WTC11 (cell line): ENCODE results near the gene S100A13. TPM values are rescaled to one million over a fixed set of nuclear protein-coding genes. Genes with fewer than 3 reads are reported as not detected.
A peak's percentile ranks its signal among the peaks of the same experiment; 100 is the strongest.

Experiments used
- ATAC-seq: fragments of 200-7000 bp; cut with Tn5 transposase; 2 replicates; pipeline ENCODE4 v1.10.0; 2021; ENCODE audit warnings: mild to moderate bottlenecking, moderate library complexity
- CTCF ChIA-PET: fragments of 300-600 bp; sonication (Branson Sonifier 250); formaldehyde crosslinking; loops from one replicate; lab custom pipeline; 2021; ENCODE audit warnings: antibody characterized with exemption; lab: Charles Lee
- POLR2A ChIA-PET: fragments of 350-600 bp; sonication (Branson Sonifier 250); formaldehyde crosslinking; loops from one replicate; lab custom pipeline; 2021; ENCODE audit warnings: antibody characterized with exemption; lab: Charles Lee
- DNase-seq: peaks from one replicate; pipeline ENCODE4 v3.0.0; 2021; ENCODE audit warnings: low spot score
- H3K27ac Mint-ChIP-seq: 2 replicates; pipeline ENCODE4 v1.8.0; 2021; ENCODE audit warnings: mixed read lengths
- H3K27me3 Mint-ChIP-seq: 2 replicates; pipeline ENCODE4 v1.8.0; 2021; ENCODE audit warnings: low read depth, mild to moderate bottlenecking, moderate library complexity, mixed read lengths
- H3K36me3 Mint-ChIP-seq: 2 replicates; pipeline ENCODE4 v1.8.0; 2021; ENCODE audit warnings: mixed read lengths
- H3K4me1 Mint-ChIP-seq: 2 replicates; pipeline ENCODE4 v1.8.0; 2022; ENCODE audit warnings: mixed read lengths
- H3K4me3 Mint-ChIP-seq: 2 replicates; pipeline ENCODE4 v1.8.0; 2021; ENCODE audit warnings: mild to moderate bottlenecking, moderate library complexity, mixed read lengths
- H3K9me3 Mint-ChIP-seq: 2 replicates; pipeline ENCODE4 v1.8.0; 2021; ENCODE audit warnings: mixed read lengths
- E2F1 ChIP-seq: sonication (generic); formaldehyde crosslinking; IDR thresholded peaks from 2 replicates; pipeline ENCODE4 v1.8.0; 2022; ENCODE audit warnings: mild to moderate bottlenecking, missing genetic modification reagents
- E2F5 ChIP-seq: sonication (generic); formaldehyde crosslinking; IDR thresholded peaks from 2 replicates; pipeline ENCODE4 v1.8.1; 2022; ENCODE audit warnings: mild to moderate bottlenecking, moderate library complexity, missing genetic modification reagents
- NR2C2 ChIP-seq: sonication (generic); formaldehyde crosslinking; IDR thresholded peaks from 2 replicates; pipeline ENCODE4 v1.8.0; 2022; ENCODE audit warnings: mild to moderate bottlenecking, missing genetic modification reagents
- TCF7 ChIP-seq: sonication (generic); formaldehyde crosslinking; IDR thresholded peaks from 2 replicates; pipeline ENCODE4 v1.8.0; 2022; ENCODE audit warnings: mild to moderate bottlenecking, low read depth, missing genetic modification reagents, moderate library complexity
- TEAD4 ChIP-seq: sonication (generic); formaldehyde crosslinking; IDR thresholded peaks from 2 replicates; pipeline ENCODE4 v1.8.0; 2022; ENCODE audit warnings: mild to moderate bottlenecking, missing genetic modification reagents
- USF1 ChIP-seq: sonication (generic); formaldehyde crosslinking; IDR thresholded peaks from 2 replicates; pipeline ENCODE4 v1.8.0; 2022; ENCODE audit warnings: mild to moderate bottlenecking, missing genetic modification reagents
- ZNF396 ChIP-seq: fragments of 250-450 bp; sonication (Bioruptor Pico); IDR thresholded peaks from 2 replicates; pipeline ENCODE4 v1.8.0; 2021; ENCODE audit warnings: mild to moderate bottlenecking, moderate library complexity, borderline replicate concordance
- ZSCAN18 ChIP-seq: fragments of 250-450 bp; sonication (Bioruptor Pico); IDR thresholded peaks from 2 replicates; pipeline ENCODE4 v2.1.2; 2022; ENCODE audit warnings: mild to moderate bottlenecking, moderate library complexity
- total RNA-seq: library from RNA; stranded (reverse); gene quantifications from 3 replicates; pipeline ENCODE4 v1.2.3, GENCODE V29; 2021
- TF ChIP-seq, protein P1 (sequence below): fragments of 200-600 bp; IDR thresholded peaks from 2 replicates; pipeline ENCODE4 v1.8.0; 2022; ENCODE audit warnings: antibody characterized with exemption
- TF ChIP-seq, protein P2 (sequence below): sonication (generic); formaldehyde crosslinking; IDR thresholded peaks from 2 replicates; pipeline ENCODE4 v1.8.0; 2023; ENCODE audit warnings: mild to moderate bottlenecking, missing genetic modification reagents
- TF ChIP-seq, protein P3 (sequence below): sonication (generic); formaldehyde crosslinking; IDR thresholded peaks from 2 replicates; pipeline ENCODE4 v1.8.1; 2023; ENCODE audit warnings: mild to moderate bottlenecking, missing genetic modification reagents, borderline replicate concordance

S100A13 gene
- total RNA-seq, 1 experiment from 2014 or later, result 68.4 TPM

DNA sequence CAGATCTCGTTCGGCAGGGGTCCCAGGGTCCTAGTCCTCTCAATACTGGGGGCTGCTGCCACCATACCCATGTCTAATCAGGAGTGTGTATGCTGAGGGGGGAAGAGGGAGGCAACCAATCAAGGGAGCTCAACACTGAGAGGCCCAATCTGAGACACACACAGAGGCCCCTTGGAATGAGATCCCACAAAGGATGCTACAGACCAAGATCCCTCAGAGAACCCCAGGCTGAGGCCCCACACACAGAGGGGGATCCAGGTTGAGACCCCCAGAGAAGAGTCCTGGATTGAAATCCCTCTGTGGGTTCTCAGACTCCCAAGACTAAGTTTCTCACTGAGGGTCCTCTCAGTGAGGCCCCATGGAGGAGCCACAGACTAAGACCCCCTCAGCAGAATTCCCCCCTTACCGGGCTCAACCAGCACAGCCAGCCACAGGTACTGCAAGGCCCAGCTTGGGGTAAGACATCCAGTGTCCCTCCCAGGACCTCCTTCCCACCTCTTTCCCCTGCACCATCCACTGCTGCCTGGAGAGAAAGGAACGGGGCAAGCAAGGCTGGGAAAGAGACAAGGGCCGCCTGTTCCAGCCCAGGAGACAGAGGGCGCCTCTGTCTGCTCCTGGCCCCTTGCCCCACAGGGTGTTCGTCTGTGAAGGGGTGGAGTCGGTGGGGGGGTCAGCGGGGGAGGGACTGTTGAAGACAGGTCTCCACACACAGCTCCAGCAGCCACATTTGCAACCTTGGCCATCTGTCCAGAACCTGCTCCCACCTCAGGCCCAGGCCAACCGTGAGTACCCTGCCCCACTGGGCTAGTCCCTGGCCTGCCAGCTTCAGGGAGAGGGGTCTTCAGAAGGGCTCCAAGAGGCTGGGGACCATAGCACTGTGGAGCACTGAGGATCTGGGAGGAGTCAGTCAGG is 666 bp upstream of the S100A13 start, which contains the start of gene S100A1:
TSS of gene S100A1 (plus strand) at position 720 of the 912 bp plus-strand sequence. CDS start 2,088 bp downstream, outside the sequence.
- H3K27ac Mint-ChIP-seq, result peak within 1 kb of the TSS; percentile 93
- TF ChIP-seq, protein P1, sequence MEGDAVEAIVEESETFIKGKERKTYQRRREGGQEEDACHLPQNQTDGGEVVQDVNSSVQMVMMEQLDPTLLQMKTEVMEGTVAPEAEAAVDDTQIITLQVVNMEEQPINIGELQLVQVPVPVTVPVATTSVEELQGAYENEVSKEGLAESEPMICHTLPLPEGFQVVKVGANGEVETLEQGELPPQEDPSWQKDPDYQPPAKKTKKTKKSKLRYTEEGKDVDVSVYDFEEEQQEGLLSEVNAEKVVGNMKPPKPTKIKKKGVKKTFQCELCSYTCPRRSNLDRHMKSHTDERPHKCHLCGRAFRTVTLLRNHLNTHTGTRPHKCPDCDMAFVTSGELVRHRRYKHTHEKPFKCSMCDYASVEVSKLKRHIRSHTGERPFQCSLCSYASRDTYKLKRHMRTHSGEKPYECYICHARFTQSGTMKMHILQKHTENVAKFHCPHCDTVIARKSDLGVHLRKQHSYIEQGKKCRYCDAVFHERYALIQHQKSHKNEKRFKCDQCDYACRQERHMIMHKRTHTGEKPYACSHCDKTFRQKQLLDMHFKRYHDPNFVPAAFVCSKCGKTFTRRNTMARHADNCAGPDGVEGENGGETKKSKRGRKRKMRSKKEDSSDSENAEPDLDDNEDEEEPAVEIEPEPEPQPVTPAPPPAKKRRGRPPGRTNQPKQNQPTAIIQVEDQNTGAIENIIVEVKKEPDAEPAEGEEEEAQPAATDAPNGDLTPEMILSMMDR, result 0 out of 2 replicates have a peak, but pooled peaks have one; percentile 27
- TF ChIP-seq, protein P2, sequence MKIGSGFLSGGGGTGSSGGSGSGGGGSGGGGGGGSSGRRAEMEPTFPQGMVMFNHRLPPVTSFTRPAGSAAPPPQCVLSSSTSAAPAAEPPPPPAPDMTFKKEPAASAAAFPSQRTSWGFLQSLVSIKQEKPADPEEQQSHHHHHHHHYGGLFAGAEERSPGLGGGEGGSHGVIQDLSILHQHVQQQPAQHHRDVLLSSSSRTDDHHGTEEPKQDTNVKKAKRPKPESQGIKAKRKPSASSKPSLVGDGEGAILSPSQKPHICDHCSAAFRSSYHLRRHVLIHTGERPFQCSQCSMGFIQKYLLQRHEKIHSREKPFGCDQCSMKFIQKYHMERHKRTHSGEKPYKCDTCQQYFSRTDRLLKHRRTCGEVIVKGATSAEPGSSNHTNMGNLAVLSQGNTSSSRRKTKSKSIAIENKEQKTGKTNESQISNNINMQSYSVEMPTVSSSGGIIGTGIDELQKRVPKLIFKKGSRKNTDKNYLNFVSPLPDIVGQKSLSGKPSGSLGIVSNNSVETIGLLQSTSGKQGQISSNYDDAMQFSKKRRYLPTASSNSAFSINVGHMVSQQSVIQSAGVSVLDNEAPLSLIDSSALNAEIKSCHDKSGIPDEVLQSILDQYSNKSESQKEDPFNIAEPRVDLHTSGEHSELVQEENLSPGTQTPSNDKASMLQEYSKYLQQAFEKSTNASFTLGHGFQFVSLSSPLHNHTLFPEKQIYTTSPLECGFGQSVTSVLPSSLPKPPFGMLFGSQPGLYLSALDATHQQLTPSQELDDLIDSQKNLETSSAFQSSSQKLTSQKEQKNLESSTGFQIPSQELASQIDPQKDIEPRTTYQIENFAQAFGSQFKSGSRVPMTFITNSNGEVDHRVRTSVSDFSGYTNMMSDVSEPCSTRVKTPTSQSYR, result no peak
- no peak for TF ChIP-seq E2F1 (CRISPR knock-in tag)
- TF ChIP-seq, all 79 proteins: peak for 1
- Mint-ChIP-seq H3K27me3 (no peaks in the 10 kb centered on the region), H3K9me3 (no peaks in the 10 kb centered on the region; the same call in 1 of the 2 replicates), H3K36me3 (peaks cover 22% of the 10 kb centered on the region), H3K4me1 (peaks cover 52% of the 10 kb centered on the region), H3K4me3 (peak within 1 kb of the TSS; percentile 81)
- DNase-seq (no peak), ATAC-seq (no peak; the same call in 1 of the 2 replicates)
- ChIA-PET CTCF (interaction anchor here (0.6 to 5.1 kb wide), 66 partner anchors 8 to 576 kb away, joined by 3 to 230 read pairs (median 6); partner anchors contain the start of genes INTS3, RAB13, RPS27 and S100A14), POLR2A (interaction anchor here (0.6 to 1.8 kb wide), 15 partner anchors 12 to 147 kb away, joined by 3 to 15 read pairs (median 5); partner anchors contain the start of genes S100A14, S100A16, S100A6 and SLC27A3)

DNA sequence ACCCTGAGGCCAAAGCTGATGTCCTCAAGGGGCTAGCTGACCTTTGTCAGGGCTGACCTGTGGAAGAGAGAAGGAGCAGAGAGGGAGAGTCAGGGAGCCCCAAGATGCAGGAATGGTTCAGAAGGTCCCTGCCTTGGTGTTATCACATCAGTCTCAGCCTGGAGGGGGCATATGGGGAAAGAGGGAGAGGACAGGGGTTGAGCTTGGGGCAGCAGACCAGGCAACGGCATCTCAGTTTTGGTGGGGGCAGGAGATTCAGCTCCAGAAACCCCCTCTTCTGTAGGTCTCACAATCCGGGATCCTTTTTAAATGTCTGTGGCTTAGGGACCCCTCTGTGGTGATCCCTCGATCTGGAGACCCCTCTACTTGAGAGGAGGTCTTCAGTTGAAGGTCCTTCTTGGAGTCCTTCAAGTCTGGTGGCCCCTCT is 815 bp downstream of the S100A13 start:
- TF ChIP-seq TEAD4 (CRISPR knock-in tag) (no peak), E2F5 (CRISPR knock-in tag) (no peak), ZNF396 (CRISPR knock-in tag) (no peak), NR2C2 (CRISPR knock-in tag) (no peak), ZSCAN18 (CRISPR knock-in tag) (no peak), USF1 (CRISPR knock-in tag) (no peak), TCF7 (CRISPR knock-in tag) (no peak)
- TF ChIP-seq, protein P3, sequence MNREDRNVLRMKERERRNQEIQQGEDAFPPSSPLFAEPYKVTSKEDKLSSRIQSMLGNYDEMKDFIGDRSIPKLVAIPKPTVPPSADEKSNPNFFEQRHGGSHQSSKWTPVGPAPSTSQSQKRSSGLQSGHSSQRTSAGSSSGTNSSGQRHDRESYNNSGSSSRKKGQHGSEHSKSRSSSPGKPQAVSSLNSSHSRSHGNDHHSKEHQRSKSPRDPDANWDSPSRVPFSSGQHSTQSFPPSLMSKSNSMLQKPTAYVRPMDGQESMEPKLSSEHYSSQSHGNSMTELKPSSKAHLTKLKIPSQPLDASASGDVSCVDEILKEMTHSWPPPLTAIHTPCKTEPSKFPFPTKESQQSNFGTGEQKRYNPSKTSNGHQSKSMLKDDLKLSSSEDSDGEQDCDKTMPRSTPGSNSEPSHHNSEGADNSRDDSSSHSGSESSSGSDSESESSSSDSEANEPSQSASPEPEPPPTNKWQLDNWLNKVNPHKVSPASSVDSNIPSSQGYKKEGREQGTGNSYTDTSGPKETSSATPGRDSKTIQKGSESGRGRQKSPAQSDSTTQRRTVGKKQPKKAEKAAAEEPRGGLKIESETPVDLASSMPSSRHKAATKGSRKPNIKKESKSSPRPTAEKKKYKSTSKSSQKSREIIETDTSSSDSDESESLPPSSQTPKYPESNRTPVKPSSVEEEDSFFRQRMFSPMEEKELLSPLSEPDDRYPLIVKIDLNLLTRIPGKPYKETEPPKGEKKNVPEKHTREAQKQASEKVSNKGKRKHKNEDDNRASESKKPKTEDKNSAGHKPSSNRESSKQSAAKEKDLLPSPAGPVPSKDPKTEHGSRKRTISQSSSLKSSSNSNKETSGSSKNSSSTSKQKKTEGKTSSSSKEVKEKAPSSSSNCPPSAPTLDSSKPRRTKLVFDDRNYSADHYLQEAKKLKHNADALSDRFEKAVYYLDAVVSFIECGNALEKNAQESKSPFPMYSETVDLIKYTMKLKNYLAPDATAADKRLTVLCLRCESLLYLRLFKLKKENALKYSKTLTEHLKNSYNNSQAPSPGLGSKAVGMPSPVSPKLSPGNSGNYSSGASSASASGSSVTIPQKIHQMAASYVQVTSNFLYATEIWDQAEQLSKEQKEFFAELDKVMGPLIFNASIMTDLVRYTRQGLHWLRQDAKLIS (CRISPR knock-in tag), result no peak
- H3K4me1 Mint-ChIP-seq, result peaks cover 56% of the 10 kb centered on the region
- DNase-seq (no peak), ATAC-seq (no peak)
- ChIA-PET POLR2A (interaction anchor here (0.9 to 1.8 kb wide), 7 partner anchors 9 to 149 kb away, joined by 3 to 15 read pairs (median 5); partner anchors contain the start of genes S100A14, S100A16, S100A6 and SLC27A3), CTCF (interaction anchor here (1.3 to 5.1 kb wide), 24 partner anchors 14 to 160 kb away, joined by 3 to 230 read pairs (median 13); partner anchors contain the start of genes S100A14, S100A16, S100A6 and SNAPIN)
- no peaks in the 10 kb centered on the region for H3K27me3 Mint-ChIP-seq
- H3K36me3 Mint-ChIP-seq, result peaks cover 25% of the 10 kb centered on the region
- peak overlapping the region; percentile 93 for H3K27ac Mint-ChIP-seq
- no peaks in the 10 kb centered on the region for H3K9me3 Mint-ChIP-seq
- peak overlapping the region; percentile 81 for H3K4me3 Mint-ChIP-seq
